ENCODE data around the gene ZNF618.
"Not testable (repeated sequence)": the region's sequence is repeated elsewhere in the genome, so short reads cannot be mapped to it uniquely, and the experiment has no call there.

The ZNF618 gene

GRCh38 chr9:114037961-114038723 lies 162.0 kb downstream of the ZNF618 start:
- TF ChIP-seq CTCF (IDR thresholded peaks at IDR 0.05; ENCODE audit: control extremely low read depth, extremely low read depth, low read depth, missing control alignments) = no peak
- ChIA-PET POLR2A (no interaction called here), CTCF (interaction anchor here (0.7 to 2.5 kb wide), 4 partner anchors 20 to 230 kb away, joined by 3 to 9 read pairs (median 4); no protein-coding TSS in a partner anchor)
- DNase-seq (ENCODE audit: extremely low spot score) = no peak

DNA sequence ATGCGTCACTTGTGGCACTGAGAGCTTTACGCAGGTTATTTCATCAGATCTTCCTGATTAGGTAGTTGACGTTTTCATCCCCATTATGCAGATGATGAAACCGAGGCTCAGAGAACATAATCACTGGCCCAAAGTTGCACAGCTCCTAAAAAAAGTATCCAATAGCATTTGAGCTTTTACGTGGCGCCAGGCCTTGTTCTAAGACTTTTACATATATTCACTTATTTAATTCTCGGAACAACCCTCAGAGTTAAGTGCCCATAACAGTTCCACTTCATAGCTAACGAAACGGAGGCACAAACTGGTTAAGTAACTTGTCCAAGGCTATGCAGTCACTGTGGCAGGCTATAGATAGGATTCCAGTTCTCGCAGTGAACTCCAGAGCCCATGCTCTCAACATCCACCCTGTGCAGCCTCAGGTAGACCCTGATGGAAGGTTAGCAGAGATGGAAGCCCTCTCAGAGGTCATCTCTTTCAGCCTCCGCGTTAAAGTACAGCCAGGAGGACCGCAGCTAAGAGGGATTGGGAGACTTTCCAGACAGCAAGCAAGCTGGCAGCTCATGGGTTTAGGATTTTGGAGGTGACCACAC lies 162.7 kb downstream of the ZNF618 start:
- POLR2A ChIA-PET = no interaction called here
- CTCF ChIA-PET = interaction anchor here (0.7 to 2.5 kb wide), 3 partner anchors 45 to 231 kb away, joined by 4 to 9 read pairs (median 5); no protein-coding TSS in a partner anchor
- no peak for DNase-seq (ENCODE audit: extremely low spot score)
- no peak for TF ChIP-seq CTCF (IDR thresholded peaks at IDR 0.05; ENCODE audit: control extremely low read depth, extremely low read depth, low read depth, missing control alignments)

DNA sequence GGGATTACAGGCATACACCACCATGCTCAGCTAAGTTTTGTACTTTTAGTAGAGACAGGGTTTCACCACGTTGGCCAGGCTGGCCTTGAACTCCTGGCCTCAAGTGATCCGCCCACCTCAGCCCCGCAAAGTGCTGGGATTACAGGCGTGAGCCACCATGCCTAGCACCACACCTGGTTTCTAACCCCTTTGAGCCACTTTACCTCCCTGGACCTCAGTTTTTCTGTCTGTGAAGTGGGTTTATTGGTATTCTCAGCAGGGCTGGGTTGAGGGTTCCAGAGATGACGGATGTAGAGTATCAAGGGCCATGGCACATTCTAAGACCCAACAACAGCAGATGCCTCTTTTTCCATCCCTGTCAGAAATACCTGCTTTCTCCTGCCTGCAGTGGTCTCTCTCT lies 163.4 kb downstream of the ZNF618 start:
- no peak for DNase-seq (ENCODE audit: extremely low spot score)
- no peak for TF ChIP-seq CTCF (IDR thresholded peaks at IDR 0.05; ENCODE audit: control extremely low read depth, extremely low read depth, low read depth, missing control alignments)
- POLR2A ChIA-PET = no interaction called here
- CTCF ChIA-PET = interaction anchor here (2.1 to 2.5 kb wide), 2 partner anchors 44 to 69 kb away, joined by 5 to 9 read pairs; no protein-coding TSS in a partner anchor

- POLR2A ChIA-PET = not testable (repeated sequence)
- CTCF ChIA-PET = interaction anchor here (1.0 kb wide), 1 partner anchor 39 kb away, joined by 3 read pairs; no protein-coding TSS in a partner anchor
Observed at GRCh38 chr9:114043660-114044059, 167.6 kb downstream of the ZNF618 start.

GRCh38 chr9:114046237-114046755 lies 170.2 kb downstream of the ZNF618 start:
- ChIA-PET POLR2A (no interaction called here), CTCF (interaction anchor here (1.1 to 1.2 kb wide), 2 partner anchors 8 to 36 kb away, joined by 3 read pairs; no protein-coding TSS in a partner anchor)
- DNase-seq (ENCODE audit: extremely low spot score) = no peak
- no peak for TF ChIP-seq CTCF (IDR thresholded peaks at IDR 0.05; ENCODE audit: control extremely low read depth, extremely low read depth, low read depth, missing control alignments)

More at GRCh38 chr9:114043660-114044059, 167.6 kb downstream of the ZNF618 start:
- DNase-seq (ENCODE audit: extremely low spot score) = not testable (repeated sequence)

DNA sequence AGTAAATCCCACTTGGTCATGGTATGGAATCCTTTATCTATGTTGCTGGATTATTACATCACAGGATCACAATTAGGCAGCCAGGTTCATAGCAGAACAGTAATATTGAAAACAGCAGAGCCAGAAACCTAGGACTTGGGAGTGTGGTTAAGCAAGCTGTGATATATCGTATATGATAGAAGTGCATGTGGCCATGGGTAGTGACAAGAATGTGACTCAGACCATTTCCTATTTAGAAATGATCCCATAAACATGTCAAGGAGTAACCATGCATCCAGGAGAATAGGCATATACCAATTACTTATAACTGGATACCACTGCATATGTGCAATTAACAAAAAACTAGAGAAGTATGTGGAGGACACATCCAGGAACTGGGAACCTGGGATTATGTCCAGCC lies 170.8 kb downstream of the ZNF618 start:
- DNase-seq (ENCODE audit: extremely low spot score) = no peak
- no peak for TF ChIP-seq CTCF (IDR thresholded peaks at IDR 0.05; ENCODE audit: control extremely low read depth, extremely low read depth, low read depth, missing control alignments)
- ChIA-PET CTCF (interaction anchor here (0.8 kb wide), 1 partner anchor 12 kb away, joined by 3 read pairs; no protein-coding TSS in a partner anchor), POLR2A (no interaction called here)

GRCh38 chr9:114047717-114048116 lies 171.6 kb downstream of the ZNF618 start:
- DNase-seq (ENCODE audit: extremely low spot score) = no peak
- no peak for TF ChIP-seq CTCF (IDR thresholded peaks at IDR 0.05; ENCODE audit: control extremely low read depth, extremely low read depth, low read depth, missing control alignments)
- ChIA-PET POLR2A (no interaction called here), CTCF (no interaction called here)
